ENCODE results near the gene PTPRR.

Gene PTPRR

GRCh38 chr12:70686299-70686698 is 234.2 kb downstream of the PTPRR start:
- FAIRE-seq: no peak

GRCh38 chr12:70683976-70684375 is 236.6 kb downstream of the PTPRR start:
- no peak for FAIRE-seq

DNA sequence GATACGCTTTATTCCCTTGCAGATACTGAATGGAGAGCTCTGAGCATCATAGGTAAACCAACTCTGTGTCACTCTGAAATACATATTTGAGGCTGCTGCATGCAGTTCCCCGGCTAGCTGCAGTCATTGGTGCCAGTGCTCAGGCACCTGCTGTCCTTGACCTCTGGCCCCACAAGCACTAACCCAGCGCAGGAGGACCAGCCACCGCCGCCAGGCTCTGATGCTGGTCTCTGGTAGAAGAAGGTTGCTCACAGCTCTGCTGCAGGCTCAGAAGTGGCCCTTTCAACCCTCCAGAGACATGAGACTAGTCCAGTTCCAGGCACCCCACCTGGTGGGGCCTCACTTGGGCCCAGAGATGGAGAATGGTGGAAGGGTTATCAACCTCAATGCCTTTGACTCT is 248.8 kb downstream of the PTPRR start:
- FAIRE-seq: no peak

DNA sequence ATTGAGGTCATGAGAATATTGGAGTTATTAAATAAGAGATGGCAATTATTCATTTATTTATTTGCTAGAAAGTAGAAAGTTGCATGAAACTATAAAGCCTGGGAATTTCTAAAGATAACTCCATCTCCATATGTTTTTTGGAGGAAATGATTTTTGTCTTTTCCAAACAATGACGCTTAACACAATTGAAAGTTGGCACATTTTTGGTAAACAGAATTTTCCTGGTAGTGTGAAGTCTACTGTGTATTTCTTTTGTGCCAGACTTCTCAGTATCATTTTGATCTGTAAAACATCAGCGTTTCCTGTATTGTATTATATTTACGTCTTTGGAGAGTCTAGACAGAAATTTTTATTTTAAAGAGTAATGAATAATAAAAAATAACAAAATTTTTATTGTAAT is 249.6 kb downstream of the PTPRR start:
- no peak for FAIRE-seq

DNA sequence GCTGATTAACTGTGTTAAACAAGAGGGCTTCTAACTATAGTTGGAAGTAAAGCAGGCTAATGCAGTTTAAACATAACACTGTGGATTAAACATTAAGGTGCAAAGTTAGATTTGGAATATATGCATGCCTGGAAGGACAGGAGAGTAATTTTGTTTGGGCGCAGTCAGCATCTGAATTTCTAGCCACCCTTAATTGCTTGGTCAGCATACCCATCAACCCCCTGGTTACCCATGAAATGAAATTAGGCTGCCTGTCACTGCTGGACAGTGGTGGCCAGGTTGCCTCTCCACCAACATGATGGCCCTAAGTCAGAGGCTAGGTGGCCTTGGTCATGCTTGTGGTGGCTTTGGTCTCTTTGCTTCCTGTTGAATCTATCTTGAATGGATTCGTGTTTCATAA is 253.3 kb downstream of the PTPRR start:
- FAIRE-seq: no peak

DNA sequence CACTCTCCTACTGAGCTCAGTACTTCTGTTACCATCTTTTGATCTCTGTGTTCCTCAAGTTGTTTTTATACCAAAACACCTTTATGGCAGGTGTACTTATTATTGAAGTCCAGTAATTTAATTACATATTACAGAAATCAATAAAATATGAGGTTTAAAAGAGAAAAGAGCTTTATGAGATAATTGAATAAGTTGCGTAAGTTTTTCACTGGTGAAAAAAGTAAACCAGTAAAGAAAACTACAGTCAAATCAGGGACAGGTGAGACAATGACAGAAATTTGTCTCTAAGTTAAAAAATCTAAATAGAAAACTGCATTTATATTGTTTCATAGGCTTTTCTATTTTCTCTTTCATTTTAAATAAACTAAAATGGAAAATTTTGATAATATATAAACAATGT is 254.2 kb downstream of the PTPRR start:
- no peak for FAIRE-seq

GRCh38 chr12:70664465-70664881 is 256.1 kb downstream of the PTPRR start:
- FAIRE-seq: no peak

DNA sequence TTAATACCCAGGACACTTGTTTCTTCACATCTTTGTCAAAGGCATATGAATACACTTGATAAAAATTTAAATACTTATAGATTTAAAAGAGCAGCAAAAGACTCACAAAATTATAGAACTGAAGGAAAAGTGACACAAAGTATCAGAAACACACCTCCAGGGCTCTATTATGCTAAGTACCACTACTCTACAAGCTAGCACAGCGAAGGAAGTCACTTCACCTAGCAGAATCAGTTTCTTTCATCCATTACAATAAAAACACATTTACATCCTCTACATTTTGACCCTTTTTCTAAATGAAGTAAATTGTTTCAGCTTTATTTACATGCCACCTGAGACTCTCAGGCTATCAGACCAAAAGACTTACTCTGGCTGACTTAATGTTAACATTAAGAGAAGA is 256.7 kb downstream of the PTPRR start:
- FAIRE-seq: no peak

DNA sequence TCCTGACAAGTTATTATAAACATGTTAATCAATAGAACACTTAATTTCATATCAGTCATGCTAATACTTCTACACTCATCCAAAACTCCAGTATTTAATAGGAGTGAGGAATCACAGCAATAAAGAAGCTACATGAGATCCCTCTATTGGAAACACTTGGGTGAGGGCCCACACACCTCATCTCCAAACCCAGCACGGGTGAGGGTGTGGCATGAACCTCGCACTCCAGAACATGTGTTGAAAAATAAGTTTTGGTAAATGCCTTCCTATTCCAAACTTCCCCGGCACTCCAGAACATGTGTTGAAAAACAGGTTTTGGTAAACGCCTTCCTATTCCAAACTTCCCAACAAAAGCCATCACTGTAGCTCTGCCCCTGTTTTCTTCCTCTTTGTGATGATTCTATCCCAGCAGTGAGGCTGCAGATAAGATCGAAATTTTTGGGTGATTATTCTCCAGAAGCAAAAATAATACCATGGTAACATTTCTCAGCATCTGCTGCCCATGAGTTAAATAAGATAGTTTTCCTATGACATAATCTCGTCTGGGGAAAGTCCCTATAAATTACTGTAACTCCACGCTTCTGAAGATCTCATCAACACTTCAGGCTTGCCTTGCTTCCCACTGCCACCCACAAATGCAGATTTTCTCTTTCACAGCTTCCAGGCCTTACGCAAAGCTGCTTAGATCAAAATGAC is 258.9 kb downstream of the PTPRR start:
- FAIRE-seq: no peak

GRCh38 chr12:70660620-70661219 is 259.8 kb downstream of the PTPRR start:
- FAIRE-seq: no peak

DNA sequence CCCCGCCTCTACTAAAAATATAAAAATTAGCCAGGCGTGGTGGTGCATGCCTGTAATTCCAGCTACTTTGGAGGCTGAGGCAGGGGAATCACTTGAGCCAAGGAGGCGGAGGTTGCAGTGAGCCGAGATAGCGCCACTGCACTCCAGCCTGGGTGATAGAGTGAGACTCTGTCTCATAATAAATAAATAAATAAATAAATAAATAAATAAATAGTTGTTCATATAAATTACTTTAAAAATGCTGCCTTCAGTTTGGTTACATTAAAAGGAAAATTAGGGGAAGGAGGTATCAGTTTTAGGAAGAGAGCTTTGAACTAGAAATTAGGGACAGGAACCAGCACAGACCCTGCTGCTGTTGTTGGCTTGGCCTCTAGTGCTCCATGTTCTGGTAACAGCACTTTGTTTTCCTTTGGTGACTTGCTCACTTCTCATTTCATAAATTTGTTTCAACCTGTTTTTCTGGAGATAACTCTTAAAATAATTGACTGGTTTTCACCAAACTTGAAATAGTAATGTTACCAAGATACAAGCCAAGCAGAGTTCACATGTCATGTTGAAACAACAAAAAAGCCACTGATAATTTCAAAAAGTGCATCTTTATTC is 260.4 kb downstream of the PTPRR start:
- no peak for FAIRE-seq

- no peak for FAIRE-seq
These were observed 261.4 kb downstream of the PTPRR start for GRCh38 chr12:70659077-70659606.

GRCh38 chr12:70657616-70658286 is 262.8 kb downstream of the PTPRR start:
- FAIRE-seq: no peak

DNA sequence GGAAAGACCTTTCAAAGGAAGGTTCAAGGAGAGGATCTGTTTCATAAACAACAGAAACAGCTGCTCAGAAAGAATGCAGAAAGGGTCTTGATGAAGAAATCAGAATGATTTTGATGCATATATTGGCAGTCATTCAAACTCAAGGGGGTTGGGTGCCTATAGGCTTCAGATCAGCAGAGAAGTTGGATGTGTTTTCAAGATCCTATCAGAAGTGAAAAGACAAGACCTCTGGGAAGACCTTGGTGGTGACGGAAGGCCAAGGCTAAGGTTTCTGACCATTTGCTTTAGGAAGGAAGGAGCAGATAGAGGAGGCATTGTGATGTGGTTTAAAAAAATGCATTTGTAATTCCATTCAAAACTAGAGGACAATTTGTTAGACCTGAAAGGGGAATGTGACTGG is 268.1 kb downstream of the PTPRR start:
- FAIRE-seq: no peak

DNA sequence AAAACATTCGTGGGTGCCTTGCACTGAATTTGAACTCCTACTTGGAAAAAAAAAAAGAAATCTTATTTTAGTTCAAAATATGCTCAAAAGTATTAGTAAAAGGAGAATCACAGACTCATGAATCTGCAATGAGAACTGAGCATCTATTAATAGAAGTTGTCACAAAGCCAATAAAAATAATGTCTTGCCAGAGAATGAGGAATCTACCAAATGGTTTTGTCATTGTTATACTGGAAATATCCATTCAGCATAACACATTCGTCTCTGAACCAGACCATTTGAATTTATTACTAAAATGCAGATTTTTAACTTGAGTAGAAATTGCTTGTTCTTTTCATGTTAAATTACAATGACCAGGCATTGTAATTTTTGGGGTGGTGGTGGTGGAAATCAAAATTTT is 271.7 kb downstream of the PTPRR start:
- no peak for FAIRE-seq

- no peak for FAIRE-seq
These were observed 272.3 kb downstream of the PTPRR start for GRCh38 chr12:70648191-70648590.

DNA sequence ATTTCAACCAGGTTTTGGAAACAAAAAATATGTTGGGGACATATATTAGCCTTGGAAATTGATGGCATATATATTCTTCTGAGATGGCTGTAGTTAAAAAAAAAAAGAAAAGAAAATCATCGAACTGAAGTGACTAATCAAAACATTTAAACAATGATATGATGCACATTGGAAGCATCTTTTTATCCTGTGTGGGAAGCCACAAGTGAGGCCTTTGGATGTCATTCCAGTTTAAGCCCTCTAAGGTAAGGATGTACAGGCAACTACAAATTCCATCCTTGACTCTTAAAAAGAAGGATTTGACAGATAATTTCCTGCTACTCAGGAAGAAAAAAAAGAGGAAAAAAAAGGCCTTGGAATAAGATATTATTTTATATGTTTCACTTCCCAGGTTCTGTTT is 273.7 kb downstream of the PTPRR start:
- no peak for FAIRE-seq

- FAIRE-seq: no peak
These were observed 274.8 kb downstream of the PTPRR start for GRCh38 chr12:70645494-70646317.

DNA sequence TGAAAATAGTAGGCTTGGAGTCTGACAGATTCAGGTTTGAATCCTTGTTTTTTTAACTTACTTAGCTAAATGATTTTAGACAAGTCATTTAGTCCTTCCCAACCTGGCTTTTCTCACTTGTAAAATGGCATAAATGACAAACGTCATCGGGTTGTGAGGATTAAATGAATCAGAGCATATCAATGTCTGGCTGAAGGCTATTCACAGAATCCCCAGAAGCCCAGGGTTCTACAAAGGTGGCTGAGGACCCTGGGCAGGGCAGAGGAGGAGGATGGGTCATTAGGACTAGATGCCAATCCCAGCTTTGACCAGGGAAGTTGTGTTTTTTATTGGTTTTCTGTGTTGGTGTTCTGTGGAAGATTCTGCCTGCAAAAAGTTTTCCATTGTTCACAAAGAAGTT is 275.7 kb downstream of the PTPRR start:
- no peak for FAIRE-seq

DNA sequence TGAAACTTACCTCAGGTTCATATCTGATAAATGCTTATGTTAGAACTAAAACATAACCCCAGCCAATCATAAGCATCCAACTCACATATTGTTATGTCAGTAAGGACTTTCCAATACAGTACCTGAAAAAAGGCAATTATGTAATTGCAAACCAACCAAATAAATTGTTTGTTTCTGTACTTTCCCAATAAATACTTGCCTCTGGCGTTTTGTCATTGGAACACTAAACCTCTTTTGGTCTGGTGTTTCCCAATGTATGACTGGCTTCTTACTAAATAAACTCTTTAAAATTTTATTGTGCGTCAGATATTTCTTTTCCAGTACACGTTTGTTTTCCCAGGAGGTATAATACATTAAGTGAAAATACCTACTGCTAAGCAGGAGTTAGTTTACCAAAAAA is 276.6 kb downstream of the PTPRR start:
- FAIRE-seq: no peak

GRCh38 chr12:70641691-70642090 is 278.8 kb downstream of the PTPRR start:
- no peak for FAIRE-seq

GRCh38 chr12:70640901-70641300 is 279.6 kb downstream of the PTPRR start:
- FAIRE-seq: no peak

DNA sequence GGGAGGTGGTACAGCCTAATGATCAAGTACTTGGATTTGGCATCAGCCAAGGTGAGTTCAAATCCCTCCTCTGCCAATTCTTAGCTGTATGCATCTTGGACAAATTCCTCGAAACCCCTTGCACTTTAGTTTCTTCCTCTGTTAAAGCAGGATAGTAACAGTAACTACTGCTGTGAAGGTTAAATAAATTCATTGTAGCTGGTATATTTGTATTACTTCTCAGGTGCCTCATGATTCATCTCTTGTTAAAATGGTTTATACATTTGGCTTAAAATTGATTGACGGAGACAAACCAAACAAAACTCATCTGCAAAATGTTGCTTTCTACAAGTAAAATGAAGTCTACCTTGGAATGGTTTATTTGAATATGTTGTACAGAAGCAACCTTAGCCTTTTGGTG is 281.0 kb downstream of the PTPRR start:
- no peak for FAIRE-seq
